Ovary (tissue), 3 donors: ENCODE results near the gene CD244.

Source experiments
- EP300 ChIP-seq: sonication (generic); formaldehyde crosslinking; IDR thresholded peaks from one replicate; pipeline ENCODE4 v1.6.1; 2017; ENCODE audit warnings: antibody characterized with exemption
- POLR2A ChIP-seq: fragments of 450-650 bp; IDR thresholded peaks from one replicate; pipeline ENCODE4 v1.6.1; 2017; ENCODE audit warnings: antibody characterized with exemption, mild to moderate bottlenecking, moderate library complexity
- TF ChIP-seq, protein P1 (sequence below), 3 donors: fragments of 450-650 bp in 2 of 3; fragments of 200-600 bp in 1 of 3; IDR thresholded peaks; one replicate each; pipeline versions ENCODE4 v1.5.1 to v1.8.0; 2016 to 2022; ENCODE audit warnings: antibody characterized with exemption in 3 of 3, mild to moderate bottlenecking in 1 of 3
- donor health status: DM: no; HTN: no; CAD: no.

DNA sequence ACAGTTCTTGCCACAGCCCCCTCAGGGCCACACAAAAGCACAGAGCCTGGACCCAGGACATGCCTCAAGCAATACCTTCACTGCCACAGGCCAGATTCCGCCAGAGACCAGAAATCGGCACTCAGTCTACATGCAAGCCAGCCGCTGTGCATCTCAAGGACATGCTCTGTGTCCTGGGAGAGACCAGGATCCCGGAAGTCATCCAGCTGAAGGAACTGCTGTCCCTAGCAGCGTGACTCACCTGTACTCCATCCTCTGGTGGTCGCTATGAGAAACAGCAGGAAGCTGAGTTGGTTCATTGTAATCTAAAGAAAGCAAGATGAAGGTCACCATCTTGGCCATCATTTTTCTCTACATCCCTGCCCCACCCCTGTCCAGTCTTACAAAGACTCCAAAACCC lies 21.9 kb upstream of the CD244 start:
- TF ChIP-seq, protein P1, sequence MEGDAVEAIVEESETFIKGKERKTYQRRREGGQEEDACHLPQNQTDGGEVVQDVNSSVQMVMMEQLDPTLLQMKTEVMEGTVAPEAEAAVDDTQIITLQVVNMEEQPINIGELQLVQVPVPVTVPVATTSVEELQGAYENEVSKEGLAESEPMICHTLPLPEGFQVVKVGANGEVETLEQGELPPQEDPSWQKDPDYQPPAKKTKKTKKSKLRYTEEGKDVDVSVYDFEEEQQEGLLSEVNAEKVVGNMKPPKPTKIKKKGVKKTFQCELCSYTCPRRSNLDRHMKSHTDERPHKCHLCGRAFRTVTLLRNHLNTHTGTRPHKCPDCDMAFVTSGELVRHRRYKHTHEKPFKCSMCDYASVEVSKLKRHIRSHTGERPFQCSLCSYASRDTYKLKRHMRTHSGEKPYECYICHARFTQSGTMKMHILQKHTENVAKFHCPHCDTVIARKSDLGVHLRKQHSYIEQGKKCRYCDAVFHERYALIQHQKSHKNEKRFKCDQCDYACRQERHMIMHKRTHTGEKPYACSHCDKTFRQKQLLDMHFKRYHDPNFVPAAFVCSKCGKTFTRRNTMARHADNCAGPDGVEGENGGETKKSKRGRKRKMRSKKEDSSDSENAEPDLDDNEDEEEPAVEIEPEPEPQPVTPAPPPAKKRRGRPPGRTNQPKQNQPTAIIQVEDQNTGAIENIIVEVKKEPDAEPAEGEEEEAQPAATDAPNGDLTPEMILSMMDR (IDR thresholded peaks at IDR 0.05) = no peak
- no peak for TF ChIP-seq EP300
- TF ChIP-seq POLR2A = no peak
